ENCODE data around the gene NEURL1B.

NEURL1B gene

GRCh38 chr5:172700365-172701290 lies 59.6 kb downstream of the NEURL1B start:
- TF ChIP-seq, protein P1, sequence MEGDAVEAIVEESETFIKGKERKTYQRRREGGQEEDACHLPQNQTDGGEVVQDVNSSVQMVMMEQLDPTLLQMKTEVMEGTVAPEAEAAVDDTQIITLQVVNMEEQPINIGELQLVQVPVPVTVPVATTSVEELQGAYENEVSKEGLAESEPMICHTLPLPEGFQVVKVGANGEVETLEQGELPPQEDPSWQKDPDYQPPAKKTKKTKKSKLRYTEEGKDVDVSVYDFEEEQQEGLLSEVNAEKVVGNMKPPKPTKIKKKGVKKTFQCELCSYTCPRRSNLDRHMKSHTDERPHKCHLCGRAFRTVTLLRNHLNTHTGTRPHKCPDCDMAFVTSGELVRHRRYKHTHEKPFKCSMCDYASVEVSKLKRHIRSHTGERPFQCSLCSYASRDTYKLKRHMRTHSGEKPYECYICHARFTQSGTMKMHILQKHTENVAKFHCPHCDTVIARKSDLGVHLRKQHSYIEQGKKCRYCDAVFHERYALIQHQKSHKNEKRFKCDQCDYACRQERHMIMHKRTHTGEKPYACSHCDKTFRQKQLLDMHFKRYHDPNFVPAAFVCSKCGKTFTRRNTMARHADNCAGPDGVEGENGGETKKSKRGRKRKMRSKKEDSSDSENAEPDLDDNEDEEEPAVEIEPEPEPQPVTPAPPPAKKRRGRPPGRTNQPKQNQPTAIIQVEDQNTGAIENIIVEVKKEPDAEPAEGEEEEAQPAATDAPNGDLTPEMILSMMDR (IDR thresholded peaks at IDR 0.05): no peak
- Histone ChIP-seq H3K27ac (no peak overlapping the region), H3K4me1 (peaks cover 0 to 16% (median 15%) of the 10 kb centered on the region in 4 donors), H3K9me3 (no peaks in the 10 kb centered on the region), H3K27me3 (peaks cover 0 to 3% of the 10 kb centered on the region in 2 donors), H3K4me3 (no peak overlapping the region), H3K36me3 (no peaks in the 10 kb centered on the region)
- intact Hi-C loops (cut with DNase I; ENCODE audit: low total_unique reads): loop anchor here (10.0 kb wide), 1 partner anchor 444 kb away; the partner anchor contains the start of gene BNIP1
- DNase-seq: no peak

DNA sequence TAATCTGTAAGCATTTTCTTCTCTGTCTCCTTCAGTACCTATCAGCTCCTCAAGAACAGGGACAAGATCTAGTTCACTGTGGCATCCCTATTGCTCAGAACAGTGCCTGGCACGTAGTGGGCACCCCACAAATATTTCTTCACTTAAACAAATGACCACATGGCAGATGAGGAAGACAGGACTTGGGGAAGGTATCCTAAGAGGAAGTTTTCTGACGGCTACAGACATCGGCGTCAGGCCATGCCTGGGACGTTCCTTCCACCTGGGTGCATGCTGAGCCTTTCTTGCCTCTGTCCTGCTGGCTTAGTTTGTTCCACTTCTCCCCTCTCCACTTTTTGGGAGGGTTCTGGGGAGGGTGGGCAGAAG lies 60.2 kb downstream of the NEURL1B start:
- H3K27me3 ChIP-seq: peaks cover 0 to 3% of the 10 kb centered on the region in 2 donors
- H3K4me1 ChIP-seq: peaks cover 0 to 9% (median 9%) of the 10 kb centered on the region in 4 donors
- no peaks in the 10 kb centered on the region for H3K9me3 ChIP-seq
- no peak overlapping the region for H3K4me3 ChIP-seq
- no peak for DNase-seq
- H3K27ac ChIP-seq: no peak overlapping the region
- TF ChIP-seq, protein P1 (IDR thresholded peaks at IDR 0.05): no peak
- intact Hi-C loops (cut with DNase I; ENCODE audit: low total_unique reads): loop anchor here (10.0 kb wide), 1 partner anchor 444 kb away; the partner anchor contains the start of gene BNIP1
- no peaks in the 10 kb centered on the region for H3K36me3 ChIP-seq

DNA sequence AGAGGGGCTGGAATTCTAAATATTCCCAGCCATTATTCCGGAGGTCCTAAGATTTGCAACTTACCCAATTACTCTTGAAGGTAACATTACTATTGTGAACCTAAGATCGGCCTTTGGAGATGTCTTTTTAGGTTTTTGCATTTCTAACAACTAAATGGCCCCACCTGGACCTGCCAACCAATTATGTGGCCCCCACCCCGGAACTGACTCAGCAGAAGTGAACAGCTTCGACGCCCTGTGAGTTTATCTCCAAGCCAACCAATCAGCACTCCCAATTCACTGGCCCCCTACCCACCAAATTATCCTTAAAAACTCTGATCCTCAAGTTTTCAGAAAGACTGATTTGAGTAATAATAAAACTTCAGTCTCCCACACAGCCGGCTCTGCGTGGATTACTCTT lies 62.9 kb downstream of the NEURL1B start:
- Histone ChIP-seq H3K4me1 (no peaks in the 10 kb centered on the region), H3K27ac (no peak overlapping the region), H3K9me3 (no peaks in the 10 kb centered on the region), H3K27me3 (peaks cover 0 to 16% of the 10 kb centered on the region in 2 donors), H3K36me3 (no peaks in the 10 kb centered on the region), H3K4me3 (no peak overlapping the region)
- no peak for DNase-seq
- intact Hi-C loops (cut with DNase I; ENCODE audit: low total_unique reads): loop anchor here (10.0 kb wide), 1 partner anchor 441 kb away; the partner anchor contains the start of gene BNIP1
- TF ChIP-seq, protein P1 (IDR thresholded peaks at IDR 0.05): no peak

DNA sequence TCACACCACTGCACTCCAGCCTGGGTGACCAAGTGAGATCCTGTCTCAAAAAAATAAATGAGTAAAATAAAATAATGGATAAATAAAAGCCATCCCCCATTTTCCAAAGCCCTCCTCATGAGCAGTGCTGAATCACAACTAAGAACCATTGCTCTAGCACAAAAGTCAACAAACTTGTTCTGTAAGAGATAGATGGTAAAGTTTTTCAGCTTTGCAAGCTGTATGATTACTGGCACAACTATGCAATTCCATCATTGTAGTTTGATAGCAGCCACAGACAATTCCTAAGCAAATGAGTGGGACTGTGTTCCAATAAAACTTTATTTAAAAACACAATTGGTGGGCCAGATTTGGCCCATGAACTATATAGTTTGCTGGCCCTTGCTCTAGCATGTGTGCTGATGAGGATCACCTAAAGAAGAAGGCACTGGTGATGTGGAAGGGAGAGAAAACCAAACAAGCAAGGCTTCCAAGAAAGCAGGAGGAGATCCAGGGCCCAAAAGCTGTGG lies 64.6 kb downstream of the NEURL1B start:
- TF ChIP-seq, protein P1 (IDR thresholded peaks at IDR 0.05): no peak
- Histone ChIP-seq H3K9me3 (no peaks in the 10 kb centered on the region), H3K4me3 (no peak overlapping the region), H3K36me3 (no peaks in the 10 kb centered on the region), H3K27ac (no peak overlapping the region), H3K4me1 (no peaks in the 10 kb centered on the region), H3K27me3 (peaks cover 0 to 17% of the 10 kb centered on the region in 2 donors)
- intact Hi-C loops (cut with DNase I; ENCODE audit: low total_unique reads): loop anchor here (10.0 kb wide), 1 partner anchor 439 kb away; the partner anchor contains the start of gene BNIP1
- DNase-seq: no peak

DNA sequence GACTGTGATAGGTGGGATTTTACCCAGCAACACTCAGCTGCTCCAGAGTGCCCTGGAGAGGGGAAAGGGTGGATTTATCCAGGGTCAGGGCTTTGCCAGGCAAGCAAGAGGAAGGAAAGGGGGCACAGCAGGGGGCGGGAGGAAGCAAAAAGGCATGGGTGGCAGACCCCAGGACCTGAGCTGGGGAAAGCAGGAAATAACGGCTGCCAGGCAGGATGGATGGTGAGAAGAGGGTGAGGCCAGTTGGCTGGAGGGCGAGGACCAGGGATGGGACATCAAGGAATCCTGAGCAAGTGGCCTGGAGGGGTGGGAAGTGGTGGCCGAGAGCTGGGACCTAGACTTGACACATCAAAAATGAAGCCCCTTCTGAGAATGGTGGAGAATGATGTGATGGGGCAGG lies 65.7 kb downstream of the NEURL1B start:
- no peaks in the 10 kb centered on the region for H3K36me3 ChIP-seq
- no peak overlapping the region for H3K27ac ChIP-seq
- no peaks in the 10 kb centered on the region for H3K4me1 ChIP-seq
- no peaks in the 10 kb centered on the region for H3K9me3 ChIP-seq
- TF ChIP-seq, protein P1 (IDR thresholded peaks at IDR 0.05): no peak
- no peak for DNase-seq
- H3K27me3 ChIP-seq: peaks cover 0 to 18% of the 10 kb centered on the region in 2 donors
- H3K4me3 ChIP-seq: no peak overlapping the region
- intact Hi-C loops (cut with DNase I; ENCODE audit: low total_unique reads): loop anchor here (10.0 kb wide), 1 partner anchor 438 kb away; the partner anchor contains the start of gene BNIP1
